Transverse colon (tissue), 4 donors: ENCODE results near the gene UBA52. TPM values are rescaled to one million over a fixed set of nuclear protein-coding genes. Genes with fewer than 3 reads are reported as not detected.

Experiments used
- DNase-seq: peaks from one replicate; pipeline ENCODE4 v3.0.0-alpha.2; 2019
- H3K27ac ChIP-seq, 4 donors: fragments of 200-600 bp; sonication (generic); 2 replicates each; pipeline ENCODE4 v1.5.1; 2016 to 2018; ENCODE audit warnings: inconsistent platforms in 4 of 4
- H3K27me3 ChIP-seq: fragments of 200-600 bp; sonication (generic); 2 replicates; pipeline ENCODE4 v1.5.1; 2017; ENCODE audit warnings: inconsistent platforms
- H3K36me3 ChIP-seq, 4 donors: fragments of 200-600 bp; sonication (generic); 2 replicates each; pipeline ENCODE4 v1.5.1; 2017 to 2019; ENCODE audit warnings: inconsistent platforms in 4 of 4
- H3K4me1 ChIP-seq, 4 donors: fragments of 200-600 bp; sonication (generic); 2 replicates each; pipeline ENCODE4 v1.5.1; 2017 to 2020; ENCODE audit warnings: inconsistent platforms in 4 of 4
- H3K4me3 ChIP-seq, 4 donors: fragments of 200-600 bp; sonication (generic); 1 replicate in 1 of 4; 2 replicates in 3 of 4; pipeline versions ENCODE4 v1.5.1 to v1.6.1; 2017 to 2019; ENCODE audit warnings: inconsistent platforms in 4 of 4
- H3K9me3 ChIP-seq, 2 donors: fragments of 200-600 bp; sonication (generic); 2 replicates each; pipeline ENCODE4 v1.5.1; 2017 to 2019; ENCODE audit warnings: inconsistent platforms in 2 of 2
- CTCF ChIP-seq, 5 experiments: fragments of 200-600 bp in 3 of 5; fragments of 450-650 bp in 2 of 5; sonication (generic) in 3 of 5; IDR thresholded peaks; 1 replicate in 2 of 5; 2 replicates in 3 of 5; pipeline ENCODE4 v1.5.1; 2016 to 2017; ENCODE audit warnings: antibody characterized with exemption in 5 of 5, inconsistent platforms in 3 of 5, mild to moderate bottlenecking in 2 of 5, moderate library complexity in 1 of 5
- EP300 ChIP-seq: sonication (generic); formaldehyde crosslinking; IDR thresholded peaks from one replicate; pipeline ENCODE4 v1.6.1; 2017; ENCODE audit warnings: antibody characterized with exemption, low read depth
- POLR2A ChIP-seq: fragments of 450-650 bp; IDR thresholded peaks from one replicate; pipeline ENCODE4 v1.6.1; 2016; ENCODE audit warnings: antibody characterized with exemption, mild to moderate bottlenecking, moderate library complexity
- POLR2AphosphoS5 ChIP-seq, 3 donors: sonication (generic); formaldehyde crosslinking; IDR thresholded peaks; one replicate each; pipeline ENCODE4 v1.6.1; 2016; ENCODE audit warnings: antibody characterized with exemption in 3 of 3
- WGBS, 2 donors: methylation state at CpG; one replicate each; pipeline ENCODE4 v1.1.5; 2018; ENCODE audit warnings: low coverage in 1 of 2; 5-methylcytosine and 5-hydroxymethylcytosine counted together
- in situ Hi-C, 4 donors: fragments of 200-750 bp; cut with MboI; loops; one replicate each; pipeline versions ENCODE4 v1.15.0 to v1.15.1; 2017; ENCODE audit warnings: low sequenced_read_pairs in 3 of 4, low pct_ligation_motif_present in 1 of 4, low pct_unique_long_range_greater_than_20kb in 1 of 4
- intact Hi-C: fragments of 100-400 bp; cut with DNase I; formaldehyde crosslinking; loops from one replicate; pipeline ENCODE4 v1.15.1; 2023; ENCODE audit warnings: low total_unique reads
- total RNA-seq, 4 donors: library from RNA; depleted of rRNA; stranded (reverse); fragments of >200 nt; gene quantifications; one replicate each; pipeline ENCODE4 v1.1.0, GENCODE V29; 2016

UBA52 gene
- total RNA-seq, 4 donors from 2014 or later = 421 to 735 (median 566) TPM

DNA sequence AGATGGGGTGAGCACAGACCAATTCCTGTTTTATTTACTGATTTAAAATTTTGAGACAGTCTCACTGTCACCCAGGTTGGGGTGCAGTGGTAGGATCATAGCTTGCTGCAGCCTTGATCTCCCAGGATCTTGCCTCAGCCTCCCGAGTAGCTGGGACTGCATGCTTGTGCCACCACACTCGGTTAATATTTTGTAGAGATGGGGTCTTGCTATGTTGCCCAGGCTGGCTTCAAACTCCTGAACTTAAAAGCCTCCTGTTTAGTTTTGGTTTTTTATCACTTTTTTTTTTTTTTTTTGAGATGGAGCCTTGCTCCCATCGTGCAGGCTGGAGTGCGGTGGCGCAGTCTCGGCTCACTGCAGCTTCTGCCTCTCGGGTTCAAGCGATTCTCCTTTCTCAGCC lies 4.7 kb downstream of the UBA52 start:
- in situ Hi-C loops = loop anchor here in 3 of 4 donors (25.0 kb wide), 2 partner anchors 114 to 261 kb away; partner anchors contain the start of gene UPF1 (in 2 of the 3)

GRCh38 chr19:18577365-18577914 lies 5.8 kb downstream of the UBA52 start:
- in situ Hi-C loops = loop anchor here in 3 of 4 donors (25.0 kb wide), 2 partner anchors 115 to 260 kb away; partner anchors contain the start of gene UPF1 (in 2 of the 3)
- Histone ChIP-seq H3K9me3 (no peaks in the 10 kb centered on the region), H3K27ac (no peak overlapping the region), H3K36me3 (peaks cover 0 to 28% (median 4%) of the 10 kb centered on the region in 4 donors), H3K4me3 (no peak overlapping the region), H3K4me1 (peaks cover 8 to 15% (median 11%) of the 10 kb centered on the region in 4 donors), H3K27me3 (no peaks in the 10 kb centered on the region)
- WGBS, 2 donors = 89 to 92% methylated on average over 12 to 21 of the region's 21 CpGs
- intact Hi-C loops = no loop called here
- TF ChIP-seq CTCF (IDR thresholded peaks at IDR 0.05) (no peak), POLR2A (no peak)
- no peak for DNase-seq

More for the DNA sequence above, 4.7 kb downstream of the UBA52 start:
- Histone ChIP-seq H3K27me3 (no peaks in the 10 kb centered on the region), H3K4me1 (peaks cover 9 to 18% (median 15%) of the 10 kb centered on the region in 4 donors), H3K4me3 (no peak overlapping the region), H3K9me3 (no peaks in the 10 kb centered on the region), H3K36me3 (peaks cover 0 to 28% (median 4%) of the 10 kb centered on the region in 4 donors), H3K27ac (no peak overlapping the region)
- no peak for DNase-seq
- intact Hi-C loops = no loop called here
- TF ChIP-seq CTCF (IDR thresholded peaks at IDR 0.05) (no peak), POLR2A (no peak), EP300 (no peak), POLR2AphosphoS5 (IDR thresholded peaks at IDR 0.05) (no peak)
- 93 to 100% methylated on average over 5 to 7 of the region's 8 CpGs for WGBS, 2 donors

GRCh38 chr19:18580311-18580710 lies 8.7 kb downstream of the UBA52 start:
- no peaks in the 10 kb centered on the region for H3K9me3 ChIP-seq
- TF ChIP-seq CTCF (IDR thresholded peaks at IDR 0.05) (no peak), POLR2A (no peak), POLR2AphosphoS5 (IDR thresholded peaks at IDR 0.05) (no peak), EP300 (no peak)
- 69 to 88% methylated on average over 1 to 7 of the region's 7 CpGs for WGBS, 2 donors
- no peak overlapping the region for H3K4me3 ChIP-seq
- intact Hi-C loops = no loop called here
- in situ Hi-C loops = loop anchor here in 3 of 4 donors (25.0 kb wide), 2 partner anchors 118 to 257 kb away; partner anchors contain the start of gene UPF1 (in 2 of the 3)
- H3K36me3 ChIP-seq = peaks cover 0 to 13% (median 2%) of the 10 kb centered on the region in 4 donors
- no peaks in the 10 kb centered on the region for H3K27me3 ChIP-seq
- no peaks in the 10 kb centered on the region for H3K4me1 ChIP-seq
- DNase-seq = no peak
- H3K27ac ChIP-seq = no peak overlapping the region

GRCh38 chr19:18586306-18586705 lies 14.6 kb downstream of the UBA52 start:
- no peak overlapping the region for H3K27ac ChIP-seq
- TF ChIP-seq CTCF (IDR thresholded peaks at IDR 0.05) = no peak
- no peak overlapping the region for H3K4me3 ChIP-seq
- DNase-seq = no peak
- in situ Hi-C loops (loop anchor here in 3 of 4 donors (25.0 kb wide), 2 partner anchors 124 to 251 kb away; partner anchors contain the start of gene UPF1 (in 2 of the 3)), intact Hi-C loops (no loop called here)
- H3K27me3 ChIP-seq = no peaks in the 10 kb centered on the region
- 20 to 52% methylated on average over 1 to 2 of the region's 2 CpGs for WGBS, 2 donors
- H3K36me3 ChIP-seq = peaks cover 0 to 4% (median 0%) of the 10 kb centered on the region in 4 donors
- H3K9me3 ChIP-seq = no peaks in the 10 kb centered on the region
- peaks cover 5 to 23% (median 12%) of the 10 kb centered on the region in 4 donors for H3K4me1 ChIP-seq
